ENCODE measurements around the gene PCDHGB4. TPM values are rescaled to one million over a fixed set of nuclear protein-coding genes. Genes with fewer than 3 reads are reported as not detected.

PCDHGB4 gene
- total and polyA plus RNA-seq, 2 donors from 2014 or later = 1.0 to 6.1 TPM

- Histone ChIP-seq H3K27ac (ENCODE audit: low read depth in 2 of 2, low read length in 2 of 2) (no peak within 1 kb of the TSS), H3K27me3 (ENCODE audit: control insufficient read depth, insufficient read depth, low read length) (no peaks in the 10 kb centered on the region), H3K36me3 (ENCODE audit: control insufficient read depth in 2 of 3, insufficient read depth in 3 of 3, low read length in 3 of 3) (no peaks in the 10 kb centered on the region), H3K9me3 (ENCODE audit: control insufficient read depth in 2 of 3, insufficient read depth in 1 of 3, low read length in 3 of 3) (peaks cover 0 to 74% (median 29%) of the 10 kb centered on the region in 3 donors), H3K9ac (ENCODE audit: low read length in 3 of 3) (no peak within 1 kb of the TSS), H3K4me3 (ENCODE audit: low read length in 3 of 3) (peak within 1 kb of the TSS in 2 of 3 donors; percentile 7 to 21), H3K4me1 (ENCODE audit: control insufficient read depth in 2 of 3, insufficient read depth in 2 of 3, low read depth in 1 of 3, low read length in 3 of 3) (no peaks in the 10 kb centered on the region)
- FAIRE-seq (no peak), DNase-seq (no peak)
- intact Hi-C loops (cut with DNase I) = no loop called here
- no peak for TF ChIP-seq CTCF (IDR thresholded peaks at IDR 0.05; ENCODE audit: borderline replicate concordance, extremely low read depth, insufficient read depth)
Observed at GRCh38 chr5:141363952-141364660, 23.4 kb upstream of the PCDHGB4 start, which contains the start of gene PCDHGA5. TSS of gene PCDHGA5 (plus strand) at chr5:141364162. CDS start at chr5:141364331, 169 bp downstream.

DNA sequence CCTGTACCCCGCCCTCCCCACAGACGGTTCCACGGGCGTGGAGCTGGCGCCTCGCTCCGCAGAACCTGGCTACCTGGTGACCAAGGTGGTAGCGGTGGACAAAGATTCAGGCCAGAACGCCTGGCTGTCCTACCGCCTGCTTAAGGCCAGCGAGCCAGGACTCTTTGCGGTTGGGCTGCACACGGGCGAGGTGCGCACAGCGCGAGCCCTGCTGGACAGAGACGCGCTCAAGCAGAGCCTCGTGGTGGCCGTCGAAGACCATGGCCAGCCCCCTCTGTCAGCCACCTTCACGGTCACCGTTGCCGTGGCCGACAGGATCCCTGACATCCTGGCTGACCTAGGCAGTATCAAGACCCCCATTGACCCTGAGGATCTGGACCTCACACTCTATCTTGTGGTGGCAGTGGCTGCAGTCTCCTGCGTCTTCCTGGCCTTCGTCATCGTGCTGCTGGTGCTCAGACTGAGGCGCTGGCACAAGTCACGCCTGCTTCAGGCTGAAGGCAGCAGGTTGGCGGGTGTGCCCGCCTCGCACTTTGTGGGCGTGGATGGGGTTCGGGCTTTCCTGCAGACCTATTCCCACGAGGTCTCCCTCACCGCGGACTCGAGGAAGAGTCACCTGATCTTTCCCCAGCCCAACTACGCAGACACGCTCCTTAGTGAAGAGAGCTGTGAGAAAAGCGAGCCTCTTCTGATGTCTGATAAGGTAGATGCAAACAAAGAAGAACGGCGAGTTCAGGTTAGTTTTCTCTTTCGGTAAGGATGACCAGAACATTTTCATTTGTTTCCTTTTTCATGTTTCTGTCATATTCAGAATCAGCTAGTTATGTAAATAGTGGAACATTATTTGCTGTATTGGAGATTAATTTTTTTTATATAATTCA, 21.2 kb upstream of the PCDHGB4 start:
- no peaks in the 10 kb centered on the region for H3K27me3 ChIP-seq (ENCODE audit: control insufficient read depth, insufficient read depth, low read length)
- FAIRE-seq (no peak), DNase-seq (no peak)
- no peak for TF ChIP-seq CTCF (IDR thresholded peaks at IDR 0.05; ENCODE audit: borderline replicate concordance, extremely low read depth, insufficient read depth)
- no peak overlapping the region for H3K9ac ChIP-seq (ENCODE audit: low read length in 3 of 3)
- peak overlapping the region in 1 of 3 donors; percentile 3 for H3K4me3 ChIP-seq (ENCODE audit: low read length in 3 of 3)
- H3K27ac ChIP-seq (ENCODE audit: low read depth in 2 of 2, low read length in 2 of 2) = no peak overlapping the region
- intact Hi-C loops (cut with DNase I) = no loop called here
- peaks cover 0 to 66% (median 27%) of the 10 kb centered on the region in 3 donors for H3K9me3 ChIP-seq (ENCODE audit: control insufficient read depth in 2 of 3, insufficient read depth in 1 of 3, low read length in 3 of 3)
- no peaks in the 10 kb centered on the region for H3K36me3 ChIP-seq (ENCODE audit: control insufficient read depth in 2 of 3, insufficient read depth in 3 of 3, low read length in 3 of 3)
- H3K4me1 ChIP-seq (ENCODE audit: control insufficient read depth in 2 of 3, insufficient read depth in 2 of 3, low read depth in 1 of 3, low read length in 3 of 3) = no peaks in the 10 kb centered on the region

- H3K36me3 ChIP-seq (ENCODE audit: control insufficient read depth in 2 of 3, insufficient read depth in 3 of 3, low read length in 3 of 3) = no peaks in the 10 kb centered on the region
- FAIRE-seq (no peak), DNase-seq (no peak)
- peak; percentile 24 for TF ChIP-seq CTCF (IDR thresholded peaks at IDR 0.05; ENCODE audit: borderline replicate concordance, extremely low read depth, insufficient read depth)
- H3K4me3 ChIP-seq (ENCODE audit: low read length in 3 of 3) = peak within 1 kb of the TSS in 2 of 3 donors; percentile 16 to 30
- H3K27me3 ChIP-seq (ENCODE audit: control insufficient read depth, insufficient read depth, low read length) = no peaks in the 10 kb centered on the region
- intact Hi-C loops (cut with DNase I) = no loop called here
- no peaks in the 10 kb centered on the region for H3K4me1 ChIP-seq (ENCODE audit: control insufficient read depth in 2 of 3, insufficient read depth in 2 of 3, low read depth in 1 of 3, low read length in 3 of 3)
- no peak within 1 kb of the TSS for H3K9ac ChIP-seq (ENCODE audit: low read length in 3 of 3)
- H3K27ac ChIP-seq (ENCODE audit: low read depth in 2 of 2, low read length in 2 of 2) = no peak within 1 kb of the TSS
- peaks cover 2 to 63% (median 28%) of the 10 kb centered on the region in 3 donors for H3K9me3 ChIP-seq (ENCODE audit: control insufficient read depth in 2 of 3, insufficient read depth in 1 of 3, low read length in 3 of 3)
Observed at GRCh38 chr5:141369994-141370848, 17.3 kb upstream of the PCDHGB4 start, which contains the start of gene PCDHGB3. TSS of gene PCDHGB3 (plus strand) at chr5:141370242. CDS start at chr5:141370395, 153 bp downstream.

Measured in kidney (tissue), 14 donors.